Measurements from ENCODE around the gene LRRC74A.

LRRC74A gene

GRCh38 chr14:76792422-76792821 is 33.8 kb upstream of the LRRC74A start:
- TF ChIP-seq, protein P1, sequence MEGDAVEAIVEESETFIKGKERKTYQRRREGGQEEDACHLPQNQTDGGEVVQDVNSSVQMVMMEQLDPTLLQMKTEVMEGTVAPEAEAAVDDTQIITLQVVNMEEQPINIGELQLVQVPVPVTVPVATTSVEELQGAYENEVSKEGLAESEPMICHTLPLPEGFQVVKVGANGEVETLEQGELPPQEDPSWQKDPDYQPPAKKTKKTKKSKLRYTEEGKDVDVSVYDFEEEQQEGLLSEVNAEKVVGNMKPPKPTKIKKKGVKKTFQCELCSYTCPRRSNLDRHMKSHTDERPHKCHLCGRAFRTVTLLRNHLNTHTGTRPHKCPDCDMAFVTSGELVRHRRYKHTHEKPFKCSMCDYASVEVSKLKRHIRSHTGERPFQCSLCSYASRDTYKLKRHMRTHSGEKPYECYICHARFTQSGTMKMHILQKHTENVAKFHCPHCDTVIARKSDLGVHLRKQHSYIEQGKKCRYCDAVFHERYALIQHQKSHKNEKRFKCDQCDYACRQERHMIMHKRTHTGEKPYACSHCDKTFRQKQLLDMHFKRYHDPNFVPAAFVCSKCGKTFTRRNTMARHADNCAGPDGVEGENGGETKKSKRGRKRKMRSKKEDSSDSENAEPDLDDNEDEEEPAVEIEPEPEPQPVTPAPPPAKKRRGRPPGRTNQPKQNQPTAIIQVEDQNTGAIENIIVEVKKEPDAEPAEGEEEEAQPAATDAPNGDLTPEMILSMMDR (IDR thresholded peaks at IDR 0.05) = no peak

GRCh38 chr14:76793324-76793723 is 32.9 kb upstream of the LRRC74A start:
- TF ChIP-seq, protein P1 (IDR thresholded peaks at IDR 0.05) = no peak

DNA sequence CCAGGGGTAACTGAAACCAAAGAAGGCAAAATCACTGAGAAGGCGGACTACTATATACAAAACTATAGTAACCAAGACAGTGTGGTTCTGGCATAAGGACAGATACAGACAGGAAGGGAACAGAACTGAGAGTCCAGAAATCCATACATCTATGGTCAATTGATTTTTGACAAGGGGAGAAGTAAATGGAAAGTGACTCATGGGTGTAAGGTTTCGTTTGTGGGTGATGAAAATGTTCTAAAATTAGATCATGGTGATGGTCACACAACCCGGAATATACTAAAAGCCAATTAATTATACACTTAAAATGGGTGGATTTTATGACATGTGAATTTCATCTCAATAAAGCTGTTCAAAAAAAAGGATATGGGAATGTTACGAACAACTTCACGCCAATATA is 32.3 kb upstream of the LRRC74A start:
- TF ChIP-seq, protein P1 (IDR thresholded peaks at IDR 0.05) = no peak

- TF ChIP-seq, protein P1 (IDR thresholded peaks at IDR 0.05) = no peak
Observed at GRCh38 chr14:76806446-76806845, 19.8 kb upstream of the LRRC74A start.

DNA sequence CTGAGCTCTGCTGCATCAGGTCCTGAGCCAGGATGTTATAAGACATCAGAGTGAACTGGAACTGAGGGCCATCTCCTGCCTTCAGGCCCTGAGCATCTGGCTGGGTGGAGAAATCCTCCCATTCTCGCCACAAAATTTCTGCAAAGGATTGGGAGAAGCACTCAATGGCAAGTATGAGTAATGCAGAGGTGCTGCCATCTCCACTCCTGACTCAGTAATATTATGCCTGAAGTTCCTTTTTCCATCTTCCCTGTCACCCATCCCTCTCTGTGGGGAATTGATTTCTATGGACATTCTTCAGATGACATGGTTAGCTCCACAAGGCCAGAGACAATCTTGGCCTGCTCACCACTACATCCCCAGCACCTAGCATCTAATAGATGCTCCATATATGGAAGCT is 18.2 kb upstream of the LRRC74A start:
- TF ChIP-seq, protein P1 (IDR thresholded peaks at IDR 0.05) = no peak

- TF ChIP-seq, protein P1 (IDR thresholded peaks at IDR 0.05) = no peak
Observed at GRCh38 chr14:76808990-76809389, 17.2 kb upstream of the LRRC74A start.

DNA sequence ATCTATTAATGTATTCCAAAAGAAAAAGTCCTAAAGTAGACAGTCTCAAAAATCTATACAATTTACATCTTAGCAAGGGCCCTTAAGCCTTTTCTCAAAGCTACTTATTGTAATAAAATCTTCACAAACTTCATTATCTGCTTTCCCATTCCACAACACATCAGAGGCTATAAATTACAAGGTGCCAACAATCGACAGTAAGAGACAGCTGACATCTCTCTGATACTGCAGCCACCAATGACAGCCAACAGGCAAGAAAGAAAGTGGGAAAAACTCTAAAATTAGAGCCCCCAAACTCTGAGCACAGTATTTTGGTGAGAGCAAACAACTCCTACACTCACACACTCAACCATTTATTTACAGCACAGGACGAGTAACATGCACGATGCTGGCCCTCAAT is 15.7 kb upstream of the LRRC74A start:
- TF ChIP-seq, protein P1 (IDR thresholded peaks at IDR 0.05) = no peak

GRCh38 chr14:76810953-76811400 is 15.2 kb upstream of the LRRC74A start:
- TF ChIP-seq, protein P1 (IDR thresholded peaks at IDR 0.05) = peak; percentile 57
